LNCaP clone FGC (cell line): Measurements from ENCODE around the gene RPL26.

Experiments used
- DNase-seq: peaks from one replicate; pipeline ENCODE4 v3.0.0-alpha.2; 2011; ENCODE audit warnings: low read depth
- H3K4me3 ChIP-seq: 2 replicates; pipeline ENCODE4 v1.5.1; 2011; ENCODE audit warnings: mild to moderate bottlenecking, low read depth, low read length, control low read depth
- TF ChIP-seq, protein P1 (sequence below): IDR thresholded peaks from 2 replicates; pipeline ENCODE4 v1.5.1; 2012; ENCODE audit warnings: mild to moderate bottlenecking; ENCODE audit not compliant: control insufficient read depth, insufficient read depth; ENCODE audit errors: extremely low read depth

Gene RPL26

DNA sequence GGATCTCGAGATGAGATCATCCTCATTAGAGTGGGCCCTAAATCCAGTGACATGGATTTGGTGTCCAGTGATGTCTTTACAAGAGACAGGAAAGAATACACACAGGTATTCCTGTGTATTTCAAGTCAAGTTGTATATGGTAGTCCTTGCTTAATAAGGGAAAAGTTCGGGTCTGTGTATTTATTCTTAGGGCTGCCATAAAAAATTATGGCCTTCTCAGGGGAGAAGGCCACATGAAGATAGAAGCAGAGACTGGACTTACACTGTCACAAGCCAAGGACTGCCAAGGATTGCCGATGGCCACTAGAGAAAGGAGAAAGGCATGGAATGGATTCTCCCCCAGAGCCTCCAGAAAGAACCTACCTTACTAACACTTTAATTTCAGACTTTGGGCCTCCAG, 14.8 kb downstream of the RPL26 start:
- no peak overlapping the region for H3K4me3 ChIP-seq
- no peak for DNase-seq
- TF ChIP-seq, protein P1, sequence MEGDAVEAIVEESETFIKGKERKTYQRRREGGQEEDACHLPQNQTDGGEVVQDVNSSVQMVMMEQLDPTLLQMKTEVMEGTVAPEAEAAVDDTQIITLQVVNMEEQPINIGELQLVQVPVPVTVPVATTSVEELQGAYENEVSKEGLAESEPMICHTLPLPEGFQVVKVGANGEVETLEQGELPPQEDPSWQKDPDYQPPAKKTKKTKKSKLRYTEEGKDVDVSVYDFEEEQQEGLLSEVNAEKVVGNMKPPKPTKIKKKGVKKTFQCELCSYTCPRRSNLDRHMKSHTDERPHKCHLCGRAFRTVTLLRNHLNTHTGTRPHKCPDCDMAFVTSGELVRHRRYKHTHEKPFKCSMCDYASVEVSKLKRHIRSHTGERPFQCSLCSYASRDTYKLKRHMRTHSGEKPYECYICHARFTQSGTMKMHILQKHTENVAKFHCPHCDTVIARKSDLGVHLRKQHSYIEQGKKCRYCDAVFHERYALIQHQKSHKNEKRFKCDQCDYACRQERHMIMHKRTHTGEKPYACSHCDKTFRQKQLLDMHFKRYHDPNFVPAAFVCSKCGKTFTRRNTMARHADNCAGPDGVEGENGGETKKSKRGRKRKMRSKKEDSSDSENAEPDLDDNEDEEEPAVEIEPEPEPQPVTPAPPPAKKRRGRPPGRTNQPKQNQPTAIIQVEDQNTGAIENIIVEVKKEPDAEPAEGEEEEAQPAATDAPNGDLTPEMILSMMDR = no peak

DNA sequence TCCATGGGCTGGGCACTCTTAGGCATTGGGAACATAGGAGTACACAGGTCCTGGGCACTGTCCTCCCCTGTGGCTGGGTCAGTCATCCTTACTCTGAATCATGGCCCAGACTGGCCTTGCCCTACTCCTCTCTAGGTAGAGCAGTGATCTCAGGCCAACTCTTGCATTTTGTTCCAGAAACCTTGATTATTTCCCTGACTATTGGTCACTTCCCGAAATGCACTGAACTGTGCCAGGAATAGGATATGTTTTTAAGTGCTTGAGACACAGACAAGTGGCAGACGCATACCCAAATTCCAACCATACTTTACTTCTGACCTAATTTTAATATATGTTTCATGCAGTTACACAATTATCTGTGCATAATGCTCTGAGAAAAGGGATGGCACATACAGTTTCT, 16.8 kb downstream of the RPL26 start:
- TF ChIP-seq, protein P1 = no peak
- DNase-seq = no peak
- H3K4me3 ChIP-seq = no peak overlapping the region

GRCh38 chr17:8365143-8365542, 17.9 kb downstream of the RPL26 start:
- TF ChIP-seq, protein P1 = no peak
- DNase-seq = no peak
- H3K4me3 ChIP-seq = no peak overlapping the region

DNA sequence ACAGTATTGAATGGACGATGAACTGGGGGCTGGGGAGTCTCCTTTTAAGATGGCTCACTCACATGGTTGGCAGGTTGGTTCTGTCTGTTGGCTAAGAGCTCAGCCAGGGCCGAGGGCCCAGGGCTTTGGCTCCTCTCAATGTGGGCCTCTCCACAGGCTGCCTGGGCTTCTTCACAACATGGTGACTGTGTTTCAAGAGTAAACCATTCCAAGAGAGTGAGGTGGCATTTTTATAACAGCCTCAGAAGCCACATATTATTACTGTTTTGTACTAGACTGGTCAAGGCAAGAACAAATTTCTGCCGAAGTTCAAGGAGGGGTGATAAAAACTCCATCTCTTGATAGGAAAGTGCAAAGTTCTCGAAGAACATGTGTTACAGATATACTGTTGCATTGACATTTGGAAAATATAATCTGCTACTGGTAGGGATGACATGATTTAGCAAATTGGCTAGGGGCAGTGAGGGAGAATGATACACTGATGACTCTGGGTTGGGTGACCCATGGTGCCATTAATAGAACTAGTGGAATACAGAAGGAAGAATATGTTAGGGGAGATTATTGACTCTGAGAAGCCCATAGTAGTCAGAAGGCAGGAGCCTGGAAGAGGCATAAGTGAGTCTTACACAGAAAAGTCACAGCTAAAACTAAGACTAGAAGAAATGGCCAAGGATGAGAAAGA, 20.2 kb downstream of the RPL26 start:
- TF ChIP-seq, protein P1 = no peak
- DNase-seq = no peak
- no peak overlapping the region for H3K4me3 ChIP-seq

- no peak overlapping the region for H3K4me3 ChIP-seq
- TF ChIP-seq, protein P1 = no peak
- no peak for DNase-seq
Measured at GRCh38 chr17:8360751-8361150, 22.2 kb downstream of the RPL26 start.

DNA sequence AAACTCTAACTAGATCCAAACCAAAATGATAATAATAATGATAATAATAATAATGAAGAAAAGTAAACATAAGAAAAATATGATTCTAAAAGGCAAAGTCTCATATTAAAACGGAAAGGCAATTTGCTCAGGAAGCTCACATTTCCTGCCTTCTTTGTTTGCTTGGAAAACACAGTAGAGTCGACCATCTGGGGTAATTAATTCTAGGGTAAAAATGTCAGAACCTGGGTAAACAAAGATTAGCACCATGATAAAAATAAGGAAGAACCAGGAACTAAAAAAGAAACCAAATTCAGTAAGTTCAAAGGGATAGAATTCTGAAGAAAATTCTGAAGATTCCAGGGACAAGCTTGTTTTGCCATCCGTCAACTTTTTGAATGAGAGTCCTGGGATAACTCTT, 22.7 kb downstream of the RPL26 start:
- H3K4me3 ChIP-seq = no peak overlapping the region
- DNase-seq = no peak
- TF ChIP-seq, protein P1 = no peak

GRCh38 chr17:8359769-8360168, 23.2 kb downstream of the RPL26 start:
- TF ChIP-seq, protein P1 = no peak
- no peak for DNase-seq
- H3K4me3 ChIP-seq = no peak overlapping the region
